GM12878 (cell line): ENCODE results near the gene COL1A1. TPM values are rescaled to one million over a fixed set of nuclear protein-coding genes. Genes with fewer than 3 reads are reported as not detected.

Experiments
- ATAC-seq: fragments of 200-7000 bp; cut with Tn5 transposase; 3 replicates; pipeline ENCODE4 v1.9.1; 2020; ENCODE audit warnings: mild to moderate bottlenecking, moderate library complexity
- BruUV-seq: library from RNA; stranded (reverse); fragments of 400-500 nt; replicated peaks from 2 replicates; lab custom pipeline; 2021; lab: Mats Ljungman, UMichigan
- CTCF ChIA-PET: fragments of 300-600 bp; sonication (Branson Sonifier 250); formaldehyde crosslinking; extraction: SDS; loops from one replicate; lab custom pipeline; 2021; ENCODE audit warnings: inconsistent platforms; lab: Yijun Ruan, JAX
- POLR2A ChIA-PET: fragments of 350-600 bp; formaldehyde crosslinking; extraction: SDS; loops from one replicate; lab custom pipeline; 2021; ENCODE audit warnings: inconsistent platforms; lab: Charles Lee
- RAD21 ChIA-PET: fragments of 300-600 bp; sonication (Branson Sonifier 250); formaldehyde crosslinking; loops from one replicate; lab custom pipeline; 2023; ENCODE audit warnings: antibody characterized with exemption; ENCODE audit not compliant: unreplicated experiment; lab: Charles Lee
- SMC1A ChIA-PET: fragments of 300-600 bp; sonication (Branson Sonifier 250); formaldehyde crosslinking; loops from one replicate; lab custom pipeline; 2023; ENCODE audit not compliant: unreplicated experiment, uncharacterized antibody; lab: Charles Lee
- DNase-seq: peaks from one replicate; pipeline ENCODE4 v3.0.0-alpha.2; 2011; ENCODE audit warnings: low read depth, low spot score
- FAIRE-seq: peaks from 3 replicates; lab custom pipeline; 2011; peaks lifted over from hg19 to GRCh38; lab: Jason Lieb, UNC
- H2AFZ ChIP-seq: 2 replicates; pipeline ENCODE4 v1.6.0; 2011; ENCODE audit warnings: low read depth, low read length, control low read depth; ENCODE audit not compliant: control insufficient read depth
- H3K27ac ChIP-seq: 2 replicates; pipeline ENCODE4 v1.5.1; 2011; ENCODE audit warnings: control low read depth; ENCODE audit not compliant: control insufficient read depth, insufficient read depth
- H3K27me3 ChIP-seq, 2 experiments: replicated peaks in 1 of 2; 2 replicates each; pipeline versions ENCODE4 v1.6.0 to v1.6.1; 2011; ENCODE audit warnings: low read length in 1 of 2; ENCODE audit not compliant: control insufficient read depth in 2 of 2, insufficient read depth in 2 of 2
- H3K36me3 ChIP-seq, 2 experiments: 2 replicates each; pipeline ENCODE4 v1.5.1; 2011; ENCODE audit warnings: low read length in 1 of 2; ENCODE audit not compliant: control insufficient read depth in 2 of 2, insufficient read depth in 2 of 2
- H3K4me1 ChIP-seq: 2 replicates; pipeline ENCODE4 v1.6.1; 2011; ENCODE audit warnings: mild to moderate bottlenecking, low read length, moderate library complexity, mixed read lengths; ENCODE audit not compliant: control insufficient read depth, insufficient read depth
- H3K4me2 ChIP-seq: 2 replicates; pipeline ENCODE4 v1.6.0; 2011; ENCODE audit warnings: control low read depth; ENCODE audit not compliant: control insufficient read depth, insufficient read depth
- H3K4me3 ChIP-seq: fragments of 200-600 bp; sonication (generic); 2 replicates; pipeline ENCODE4 v1.5.1; 2016
- H3K79me2 ChIP-seq: 2 replicates; pipeline ENCODE4 v1.6.0; 2011; ENCODE audit warnings: low read length; ENCODE audit not compliant: control insufficient read depth, insufficient read depth
- H3K9ac ChIP-seq: 2 replicates; pipeline ENCODE4 v1.8.0; 2011; ENCODE audit warnings: low read length, control low read depth, mixed read lengths; ENCODE audit not compliant: control insufficient read depth, insufficient read depth
- H3K9me3 ChIP-seq: replicated peaks from 3 replicates; pipeline ENCODE4 v1.5.1; 2011; ENCODE audit warnings: mild to moderate bottlenecking, low read length; ENCODE audit not compliant: control insufficient read depth, insufficient read depth
- H4K20me1 ChIP-seq: 2 replicates; pipeline ENCODE4 v1.6.0; 2011; ENCODE audit not compliant: control insufficient read depth, insufficient read depth
- BCL11A ChIP-seq: IDR thresholded peaks from 2 replicates; pipeline ENCODE4 v1.6.1; 2011; ENCODE audit warnings: low read depth, low read length
- CBX3 ChIP-seq: fragments of 200-600 bp; sonication (generic); IDR thresholded peaks from 2 replicates; pipeline ENCODE4 v1.6.1; 2016; ENCODE audit warnings: low read depth, borderline replicate concordance
- KAT2A ChIP-seq: conservative IDR thresholded peaks from 2 replicates; pipeline ENCODE4 v1.6.1; 2011; ENCODE audit warnings: low read depth, low read length; ENCODE audit not compliant: control insufficient read depth
- RB1 ChIP-seq: fragments of 450-650 bp; formaldehyde crosslinking; IDR thresholded peaks from 2 replicates; pipeline ENCODE4 v1.6.1; 2017; ENCODE audit warnings: mild to moderate bottlenecking, borderline replicate concordance
- WGBS: methylation state at CpG from one replicate; pipeline ENCODE4 v1.1.6; 2016; ENCODE audit warnings: low lambda C conversion rate; ENCODE audit not compliant: insufficient replicate concordance, insufficient coverage; ENCODE audit errors: missing lambda C conversion rate; 5-methylcytosine and 5-hydroxymethylcytosine counted together
- in situ Hi-C: fragments of 300-500 bp; cut with MboI; formaldehyde crosslinking; loops from 9 replicates; pipeline ENCODE4 v1.14.3; 2018; ENCODE audit warnings: mixed read lengths
- intact Hi-C: fragments of 100-400 bp; cut with micrococcal nuclease; formaldehyde crosslinking; loops from one replicate; pipeline ENCODE4 v1.14.2; 2022; ENCODE audit not compliant: unreplicated experiment
- polyA plus RNA-seq, 11 experiments: library from polyadenylated mRNA; depleted of rRNA in 4 of 11; unstranded in 6 of 11; stranded (reverse) in 5 of 11; fragments of >200 nt; fragmentation: Nextera tagmentation in 4 of 11; fragmentation: Illumina TruSeq in 1 of 11; extraction: Ambion mirVana in 4 of 11; extraction: Trizol in 1 of 11; gene quantifications; 1 replicate in 1 of 11; 2 replicates in 10 of 11; pipeline versions ENCODE4 v1.2.1 to v1.2.3, GENCODE V29; 2011 to 2016; ENCODE audit warnings: inconsistent platforms in 2 of 11, missing spikeins in 2 of 11, low read depth in 1 of 11
- total RNA-seq, 4 experiments: library from RNA; depleted of rRNA in 3 of 4; stranded (reverse); fragments of >200 nt in 3 of 4; fragmentation: Illumina TruSeq in 1 of 4; extraction: Trizol in 1 of 4; gene quantifications; 2 replicates each; pipeline versions ENCODE4 v1.2.1 to v1.2.3, GENCODE V29; 2013 to 2021
- TF ChIP-seq, protein P1 (sequence below): fragments of 450-650 bp; IDR thresholded peaks from 2 replicates; pipeline ENCODE4 v1.6.1; 2017; ENCODE audit warnings: mild to moderate bottlenecking, low read depth, inconsistent platforms; ENCODE audit not compliant: poor library complexity, severe bottlenecking
- TF ChIP-seq, protein P2 (sequence below): fragments of 450-650 bp; IDR thresholded peaks from 2 replicates; pipeline ENCODE4 v1.6.1; 2016; ENCODE audit warnings: mild to moderate bottlenecking
- TF ChIP-seq, protein P3 (sequence below): IDR thresholded peaks from 2 replicates; pipeline ENCODE4 v1.6.1; 2011; ENCODE audit warnings: mild to moderate bottlenecking, low read depth, low read length, moderate library complexity; ENCODE audit not compliant: insufficient replicate concordance
- TF ChIP-seq, protein P4 (sequence below): fragments of 450-650 bp; IDR thresholded peaks from 2 replicates; pipeline ENCODE4 v1.6.1; 2017; ENCODE audit warnings: antibody characterized with exemption, mild to moderate bottlenecking, moderate library complexity
- TF ChIP-seq, protein P5 (sequence below): IDR thresholded peaks from 2 replicates; pipeline ENCODE4 v1.6.1; 2011; ENCODE audit warnings: borderline replicate concordance, low read depth, mild to moderate bottlenecking, moderate library complexity, mixed read lengths, low read length; ENCODE audit not compliant: insufficient read depth; ENCODE audit errors: extremely low read length

The COL1A1 gene
- total and polyA plus RNA-seq, 10 of the 15 experiments (the other 5 are each of a cell fraction or from before 2014, with no cell fraction given): 0.18 to 7.7 (median 2.3) TPM

DNA sequence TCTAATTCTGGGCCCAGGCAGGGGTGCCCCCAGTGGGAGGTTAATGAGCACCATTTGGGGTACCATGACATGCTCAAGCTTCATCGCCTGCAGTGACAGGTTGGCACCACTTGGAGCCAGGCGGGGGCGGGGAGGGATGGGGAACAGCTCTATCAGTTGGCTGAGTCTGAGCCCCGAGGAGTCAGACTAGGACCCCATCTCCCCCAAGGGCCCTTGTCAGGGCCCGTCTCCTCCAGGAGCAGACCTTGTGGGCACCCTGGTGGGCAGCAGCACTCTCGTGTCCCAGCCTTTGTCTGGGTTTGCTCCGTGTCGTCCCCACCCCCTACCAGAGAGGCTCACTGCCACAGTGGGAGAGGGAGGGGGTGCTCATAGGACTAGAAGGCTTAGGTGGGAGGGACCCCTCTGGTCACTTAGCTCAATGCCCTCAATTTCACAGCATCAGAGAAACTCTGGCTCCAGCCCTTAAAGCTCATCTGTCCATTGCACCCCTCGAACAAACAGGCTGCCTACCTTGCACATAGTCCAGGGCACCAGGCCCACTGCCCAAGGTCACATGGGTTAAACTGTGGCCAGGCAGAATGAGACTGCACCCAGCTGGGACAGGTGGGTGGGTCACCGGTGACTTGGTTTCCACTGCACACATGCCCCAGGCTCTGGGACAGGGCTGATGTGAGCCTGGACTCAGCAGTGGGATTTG, 55.1 kb downstream of the COL1A1 start:
- H3K36me3 ChIP-seq: peaks cover 26 to 36% of the 10 kb centered on the region in 2 experiments
- H3K9ac ChIP-seq: peak overlapping the region; percentile 92
- H3K9me3 ChIP-seq: no peaks in the 10 kb centered on the region
- H3K4me2 ChIP-seq: peak overlapping the region; percentile 96
- FAIRE-seq (no peak), ATAC-seq (no peak), DNase-seq (no peak)
- H3K4me1 ChIP-seq: peaks cover 44% of the 10 kb centered on the region
- in situ Hi-C loops: no loop called here
- H3K27ac ChIP-seq: peak overlapping the region; percentile 89
- SMC1A ChIA-PET: interaction anchor here (0.8 to 3.4 kb wide), 5 partner anchors 15 to 52 kb away, joined by 3 to 15 read pairs (median 5); partner anchors contain the start of gene PDK2
- intact Hi-C loops: loop anchor here (5.0 kb wide), 1 partner anchor 49 kb away; the partner anchor contains the start of gene PDK2
- H2AFZ ChIP-seq: no peak overlapping the region
- POLR2A ChIA-PET: interaction anchor here (0.5 to 1.2 kb wide), 5 partner anchors 10 to 152 kb away, joined by 3 to 4 read pairs (median 4); no protein-coding TSS in a partner anchor
- H4K20me1 ChIP-seq: peaks cover 6% of the 10 kb centered on the region
- peak overlapping the region; percentile 95 for H3K4me3 ChIP-seq
- H3K27me3 ChIP-seq: no peaks in the 10 kb centered on the region
- CTCF ChIA-PET: interaction anchor here (0.7 to 9.3 kb wide), 12 partner anchors 7 to 54 kb away, joined by 3 to 99 read pairs (median 4); partner anchors contain the start of gene PDK2
- TSS peak; percentile 12 for BruUV-seq
- WGBS: 14% methylated on average over 10 of the region's 10 CpGs
- RAD21 ChIA-PET: interaction anchor here (0.8 to 1.8 kb wide), 5 partner anchors 15 to 53 kb away, joined by 3 to 7 read pairs (median 4); no protein-coding TSS in a partner anchor
- peaks cover 92% of the 10 kb centered on the region for H3K79me2 ChIP-seq
- TF ChIP-seq, protein P1, sequence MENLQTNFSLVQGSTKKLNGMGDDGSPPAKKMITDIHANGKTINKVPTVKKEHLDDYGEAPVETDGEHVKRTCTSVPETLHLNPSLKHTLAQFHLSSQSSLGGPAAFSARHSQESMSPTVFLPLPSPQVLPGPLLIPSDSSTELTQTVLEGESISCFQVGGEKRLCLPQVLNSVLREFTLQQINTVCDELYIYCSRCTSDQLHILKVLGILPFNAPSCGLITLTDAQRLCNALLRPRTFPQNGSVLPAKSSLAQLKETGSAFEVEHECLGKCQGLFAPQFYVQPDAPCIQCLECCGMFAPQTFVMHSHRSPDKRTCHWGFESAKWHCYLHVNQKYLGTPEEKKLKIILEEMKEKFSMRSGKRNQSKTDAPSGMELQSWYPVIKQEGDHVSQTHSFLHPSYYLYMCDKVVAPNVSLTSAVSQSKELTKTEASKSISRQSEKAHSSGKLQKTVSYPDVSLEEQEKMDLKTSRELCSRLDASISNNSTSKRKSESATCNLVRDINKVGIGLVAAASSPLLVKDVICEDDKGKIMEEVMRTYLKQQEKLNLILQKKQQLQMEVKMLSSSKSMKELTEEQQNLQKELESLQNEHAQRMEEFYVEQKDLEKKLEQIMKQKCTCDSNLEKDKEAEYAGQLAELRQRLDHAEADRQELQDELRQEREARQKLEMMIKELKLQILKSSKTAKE: no peak
- no peak for TF ChIP-seq RB1
- TF ChIP-seq CBX3: no peak
- no peak for TF ChIP-seq KAT2A
- TF ChIP-seq, protein P2, sequence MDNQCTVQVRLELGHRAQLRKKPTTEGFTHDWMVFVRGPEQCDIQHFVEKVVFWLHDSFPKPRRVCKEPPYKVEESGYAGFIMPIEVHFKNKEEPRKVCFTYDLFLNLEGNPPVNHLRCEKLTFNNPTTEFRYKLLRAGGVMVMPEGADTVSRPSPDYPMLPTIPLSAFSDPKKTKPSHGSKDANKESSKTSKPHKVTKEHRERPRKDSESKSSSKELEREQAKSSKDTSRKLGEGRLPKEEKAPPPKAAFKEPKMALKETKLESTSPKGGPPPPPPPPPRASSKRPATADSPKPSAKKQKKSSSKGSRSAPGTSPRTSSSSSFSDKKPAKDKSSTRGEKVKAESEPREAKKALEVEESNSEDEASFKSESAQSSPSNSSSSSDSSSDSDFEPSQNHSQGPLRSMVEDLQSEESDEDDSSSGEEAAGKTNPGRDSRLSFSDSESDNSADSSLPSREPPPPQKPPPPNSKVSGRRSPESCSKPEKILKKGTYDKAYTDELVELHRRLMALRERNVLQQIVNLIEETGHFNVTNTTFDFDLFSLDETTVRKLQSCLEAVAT: no peak
- TF ChIP-seq, protein P3, sequence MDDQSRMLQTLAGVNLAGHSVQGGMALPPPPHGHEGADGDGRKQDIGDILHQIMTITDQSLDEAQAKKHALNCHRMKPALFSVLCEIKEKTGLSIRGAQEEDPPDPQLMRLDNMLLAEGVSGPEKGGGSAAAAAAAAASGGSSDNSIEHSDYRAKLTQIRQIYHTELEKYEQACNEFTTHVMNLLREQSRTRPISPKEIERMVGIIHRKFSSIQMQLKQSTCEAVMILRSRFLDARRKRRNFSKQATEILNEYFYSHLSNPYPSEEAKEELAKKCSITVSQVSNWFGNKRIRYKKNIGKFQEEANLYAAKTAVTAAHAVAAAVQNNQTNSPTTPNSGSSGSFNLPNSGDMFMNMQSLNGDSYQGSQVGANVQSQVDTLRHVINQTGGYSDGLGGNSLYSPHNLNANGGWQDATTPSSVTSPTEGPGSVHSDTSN: no peak
- TF ChIP-seq, protein P4, sequence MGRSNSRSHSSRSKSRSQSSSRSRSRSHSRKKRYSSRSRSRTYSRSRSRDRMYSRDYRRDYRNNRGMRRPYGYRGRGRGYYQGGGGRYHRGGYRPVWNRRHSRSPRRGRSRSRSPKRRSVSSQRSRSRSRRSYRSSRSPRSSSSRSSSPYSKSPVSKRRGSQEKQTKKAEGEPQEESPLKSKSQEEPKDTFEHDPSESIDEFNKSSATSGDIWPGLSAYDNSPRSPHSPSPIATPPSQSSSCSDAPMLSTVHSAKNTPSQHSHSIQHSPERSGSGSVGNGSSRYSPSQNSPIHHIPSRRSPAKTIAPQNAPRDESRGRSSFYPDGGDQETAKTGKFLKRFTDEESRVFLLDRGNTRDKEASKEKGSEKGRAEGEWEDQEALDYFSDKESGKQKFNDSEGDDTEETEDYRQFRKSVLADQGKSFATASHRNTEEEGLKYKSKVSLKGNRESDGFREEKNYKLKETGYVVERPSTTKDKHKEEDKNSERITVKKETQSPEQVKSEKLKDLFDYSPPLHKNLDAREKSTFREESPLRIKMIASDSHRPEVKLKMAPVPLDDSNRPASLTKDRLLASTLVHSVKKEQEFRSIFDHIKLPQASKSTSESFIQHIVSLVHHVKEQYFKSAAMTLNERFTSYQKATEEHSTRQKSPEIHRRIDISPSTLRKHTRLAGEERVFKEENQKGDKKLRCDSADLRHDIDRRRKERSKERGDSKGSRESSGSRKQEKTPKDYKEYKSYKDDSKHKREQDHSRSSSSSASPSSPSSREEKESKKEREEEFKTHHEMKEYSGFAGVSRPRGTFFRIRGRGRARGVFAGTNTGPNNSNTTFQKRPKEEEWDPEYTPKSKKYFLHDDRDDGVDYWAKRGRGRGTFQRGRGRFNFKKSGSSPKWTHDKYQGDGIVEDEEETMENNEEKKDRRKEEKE: no peak
- TF ChIP-seq, protein P5, sequence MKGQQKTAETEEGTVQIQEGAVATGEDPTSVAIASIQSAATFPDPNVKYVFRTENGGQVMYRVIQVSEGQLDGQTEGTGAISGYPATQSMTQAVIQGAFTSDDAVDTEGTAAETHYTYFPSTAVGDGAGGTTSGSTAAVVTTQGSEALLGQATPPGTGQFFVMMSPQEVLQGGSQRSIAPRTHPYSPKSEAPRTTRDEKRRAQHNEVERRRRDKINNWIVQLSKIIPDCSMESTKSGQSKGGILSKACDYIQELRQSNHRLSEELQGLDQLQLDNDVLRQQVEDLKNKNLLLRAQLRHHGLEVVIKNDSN: no peak
- TF ChIP-seq BCL11A: no peak
